Body of pancreas (tissue), 4 donors: Measurements from ENCODE around the gene SAYSD1. TPM values are rescaled to one million over a fixed set of nuclear protein-coding genes. Genes with fewer than 3 reads are reported as not detected.
A peak's percentile ranks its signal among the peaks of the same experiment; 100 is the strongest.

Experiments used
- ATAC-seq: fragments of 150-250 bp; one replicate; pipeline ENCODE4 v1.9.1; 2016
- DNase-seq, 4 donors: peaks; one replicate each; pipeline ENCODE4 v3.0.0-alpha.2; 2019
- H3K27ac ChIP-seq, 4 donors: fragments of 200-600 bp; sonication (generic); 1 replicate in 3 of 4; 2 replicates in 1 of 4; pipeline versions ENCODE4 v1.5.1 to v1.6.1; 2016 to 2019; ENCODE audit warnings: mild to moderate bottlenecking in 1 of 4, mixed read lengths in 1 of 4, moderate library complexity in 1 of 4
- H3K27me3 ChIP-seq, 2 donors: fragments of 200-600 bp; sonication (generic); one replicate each; pipeline ENCODE4 v1.6.0; 2016; ENCODE audit warnings: mild to moderate bottlenecking in 1 of 2
- H3K36me3 ChIP-seq, 2 donors: fragments of 200-600 bp; sonication (generic); replicated peaks in 1 of 2; 2 replicates each; pipeline ENCODE4 v1.5.1; 2016; ENCODE audit warnings: low read depth in 2 of 2; ENCODE audit not compliant: insufficient read depth in 1 of 2
- H3K4me1 ChIP-seq: fragments of 200-600 bp; sonication (generic); one replicate; pipeline ENCODE4 v1.6.0; 2016
- H3K4me3 ChIP-seq, 2 donors: fragments of 200-600 bp; sonication (generic); 1 replicate in 1 of 2; 2 replicates in 1 of 2; pipeline ENCODE4 v1.5.1; 2016 to 2019
- H3K9me3 ChIP-seq, 3 donors: fragments of 200-600 bp; sonication (generic); 1 replicate in 2 of 3; 2 replicates in 1 of 3; pipeline ENCODE4 v1.5.1; 2016
- CTCF ChIP-seq, 7 experiments: fragments of 450-650 bp in 4 of 7; fragments of 200-600 bp in 3 of 7; sonication (generic) in 3 of 7; IDR thresholded peaks; one replicate each; pipeline ENCODE4 v1.5.1; 2016 to 2019; ENCODE audit warnings: antibody characterized with exemption in 7 of 7
- POLR2A ChIP-seq, 3 donors: fragments of 450-650 bp; IDR thresholded peaks; one replicate each; pipeline ENCODE4 v1.6.1; 2016; ENCODE audit warnings: antibody characterized with exemption in 3 of 3, mild to moderate bottlenecking in 2 of 3
- WGBS, 2 donors: methylation state at CpG; one replicate each; pipeline ENCODE4 v1.1.5; 2017; 5-methylcytosine and 5-hydroxymethylcytosine counted together
- intact Hi-C: fragments of 100-400 bp; cut with DNase I; formaldehyde crosslinking; loops from one replicate; pipeline ENCODE4 v1.15.1; 2023
- total RNA-seq, 2 donors: library from RNA; depleted of rRNA; stranded (reverse); fragments of >200 nt; gene quantifications; one replicate each; pipeline ENCODE4 v1.1.0, GENCODE V29; 2016

SAYSD1 gene
- total RNA-seq, 2 donors from 2014 or later = 9.2 to 11.4 TPM

- intact Hi-C loops = no loop called here
- H3K27me3 ChIP-seq = no peaks in the 10 kb centered on the region
Observed at GRCh38 chr6:39055661-39056060, 59.3 kb downstream of the SAYSD1 start.

DNA sequence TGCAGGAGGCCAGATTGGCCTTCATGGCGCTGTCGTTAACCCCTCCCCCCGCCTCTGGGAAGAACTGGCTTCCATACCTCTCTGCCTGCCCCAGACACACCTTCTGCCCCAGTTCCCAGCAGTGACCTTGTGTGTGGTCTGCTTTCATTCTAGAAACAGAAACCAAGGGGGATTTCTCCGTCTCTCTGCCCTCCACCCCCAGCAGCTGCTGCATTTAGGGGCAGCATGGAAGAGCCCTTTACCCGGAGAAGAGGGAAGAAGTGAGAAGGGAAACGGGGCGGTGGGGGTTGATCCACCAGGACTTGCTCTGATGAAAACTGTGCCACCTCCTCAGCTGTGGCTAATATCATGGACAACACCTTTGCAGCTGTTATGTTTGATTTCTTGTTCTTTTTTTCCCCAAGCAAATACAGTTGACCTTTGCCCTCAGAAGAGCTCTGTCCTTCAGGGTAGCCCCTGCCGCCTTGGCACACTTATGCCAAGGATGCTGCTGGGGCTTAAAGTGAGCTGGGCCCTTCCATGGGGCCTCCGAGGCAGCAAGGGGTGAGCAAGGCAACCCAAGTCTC, 60.3 kb downstream of the SAYSD1 start:
- Histone ChIP-seq H3K4me1 (peaks cover 54% of the 10 kb centered on the region), H3K4me3 (no peak overlapping the region), H3K27ac (peak overlapping the region; percentile 74 to 89 (median 84)), H3K36me3 (peaks cover 0 to 3% of the 10 kb centered on the region in 2 donors), H3K27me3 (no peaks in the 10 kb centered on the region), H3K9me3 (no peaks in the 10 kb centered on the region)
- WGBS, 2 donors = 26 to 40% methylated on average over 9 of the region's 9 CpGs
- TF ChIP-seq CTCF (IDR thresholded peaks at IDR 0.05) (peak in 2 of 7 experiments; percentile 6 to 12), POLR2A (IDR thresholded peaks at IDR 0.05) (no peak)
- ATAC-seq = peak; percentile 84
- intact Hi-C loops = no loop called here
- DNase-seq = peak; percentile 81 to 90 (median 89)

More at GRCh38 chr6:39055661-39056060, 59.3 kb downstream of the SAYSD1 start:
- ATAC-seq (no peak), DNase-seq (no peak)
- H3K36me3 ChIP-seq = peaks cover 0 to 3% of the 10 kb centered on the region in 2 donors
- no peak overlapping the region for H3K4me3 ChIP-seq
- WGBS, 2 donors = 89 to 90% methylated on average over 7 of the region's 7 CpGs
- peaks cover 44% of the 10 kb centered on the region for H3K4me1 ChIP-seq
- no peaks in the 10 kb centered on the region for H3K9me3 ChIP-seq
- TF ChIP-seq CTCF (IDR thresholded peaks at IDR 0.05) = no peak
- TF ChIP-seq POLR2A (IDR thresholded peaks at IDR 0.05) = no peak
- H3K27ac ChIP-seq = peak overlapping the region in 1 of 4 donors; percentile 89

Other genes with a start within 250 kb of the SAYSD1 start
- gene GLP1R, start 66.4 kb downstream of the SAYSD1 start, total RNA-seq = 1 to 10 TPM; 5.7 to 6.9 TPM
- 10 to 100 TPM; 16.9 to 31.0 TPM for gene KCNK5, start 114.3 kb upstream of the SAYSD1 start, total RNA-seq
- 1 to 10 TPM; 1.6 to 2.3 TPM for gene KCNK17, start 199.2 kb upstream of the SAYSD1 start, total RNA-seq
- 1 to 10 TPM in 1 of 2 donors, not detected in 1; 2.9 TPM for gene KCNK16, start 207.5 kb upstream of the SAYSD1 start, total RNA-seq